ENCODE results near the gene NELL1. TPM values are rescaled to one million over a fixed set of nuclear protein-coding genes. Genes with fewer than 3 reads are reported as not detected.

The NELL1 gene
- total RNA-seq, 3 donors from 2014 or later (not counting 1 experiment from before 2014, with no cell fraction given) = not detected

DNA sequence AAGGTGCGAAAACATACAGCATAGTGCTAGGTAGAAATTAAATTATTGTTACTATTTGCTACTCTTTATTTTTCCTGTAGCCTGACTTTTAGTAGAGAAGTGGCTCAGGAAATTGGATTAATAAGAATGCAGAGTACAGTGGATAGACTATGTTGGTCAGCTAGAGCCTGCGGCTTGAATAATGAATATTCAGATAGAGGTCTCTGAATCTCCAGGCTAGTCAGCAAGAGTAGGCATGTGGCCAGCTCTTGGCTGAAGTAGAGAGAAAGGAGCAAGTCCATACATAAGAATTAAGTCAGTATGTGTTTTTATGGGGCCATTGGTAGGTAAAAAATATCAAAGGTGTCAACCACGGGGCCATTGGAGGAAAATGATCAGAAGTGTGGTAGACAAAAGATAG, 413.5 kb downstream of the NELL1 start:
- DNase-seq = no peak
- H3K36me3 ChIP-seq (ENCODE audit: control insufficient read depth, insufficient read depth, low read length) = no peaks in the 10 kb centered on the region
- no peaks in the 10 kb centered on the region for H3K4me1 ChIP-seq (ENCODE audit: control insufficient read depth, insufficient read depth, low read length)
- H3K9me3 Mint-ChIP-seq = peaks cover 0 to 9% of the 10 kb centered on the region in 2 donors
- WGBS (ENCODE audit: insufficient coverage) = 98% methylated on average over 2 of the region's 3 CpGs
- no peaks in the 10 kb centered on the region for H3K27me3 Mint-ChIP-seq (ENCODE audit: low read depth in 2 of 2)
- H3K36me3 Mint-ChIP-seq = no peaks in the 10 kb centered on the region
- no peak overlapping the region for H3K27ac Mint-ChIP-seq
- no peak overlapping the region for H3K27ac ChIP-seq (ENCODE audit: low read length)
- H3K9me3 ChIP-seq (ENCODE audit: control insufficient read depth, insufficient read depth, low read length) = no peaks in the 10 kb centered on the region
- TF ChIP-seq, protein P1, sequence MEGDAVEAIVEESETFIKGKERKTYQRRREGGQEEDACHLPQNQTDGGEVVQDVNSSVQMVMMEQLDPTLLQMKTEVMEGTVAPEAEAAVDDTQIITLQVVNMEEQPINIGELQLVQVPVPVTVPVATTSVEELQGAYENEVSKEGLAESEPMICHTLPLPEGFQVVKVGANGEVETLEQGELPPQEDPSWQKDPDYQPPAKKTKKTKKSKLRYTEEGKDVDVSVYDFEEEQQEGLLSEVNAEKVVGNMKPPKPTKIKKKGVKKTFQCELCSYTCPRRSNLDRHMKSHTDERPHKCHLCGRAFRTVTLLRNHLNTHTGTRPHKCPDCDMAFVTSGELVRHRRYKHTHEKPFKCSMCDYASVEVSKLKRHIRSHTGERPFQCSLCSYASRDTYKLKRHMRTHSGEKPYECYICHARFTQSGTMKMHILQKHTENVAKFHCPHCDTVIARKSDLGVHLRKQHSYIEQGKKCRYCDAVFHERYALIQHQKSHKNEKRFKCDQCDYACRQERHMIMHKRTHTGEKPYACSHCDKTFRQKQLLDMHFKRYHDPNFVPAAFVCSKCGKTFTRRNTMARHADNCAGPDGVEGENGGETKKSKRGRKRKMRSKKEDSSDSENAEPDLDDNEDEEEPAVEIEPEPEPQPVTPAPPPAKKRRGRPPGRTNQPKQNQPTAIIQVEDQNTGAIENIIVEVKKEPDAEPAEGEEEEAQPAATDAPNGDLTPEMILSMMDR (IDR thresholded peaks at IDR 0.05) = no peak
- no peak overlapping the region for H3K4me3 Mint-ChIP-seq
- no peaks in the 10 kb centered on the region for H3K27me3 ChIP-seq (ENCODE audit: control insufficient read depth, insufficient read depth, low read length)
- H3K4me1 Mint-ChIP-seq = no peaks in the 10 kb centered on the region
- ATAC-seq = no peak
- no peak overlapping the region for H3K4me3 ChIP-seq (ENCODE audit: low read length)
- intact Hi-C loops (cut with micrococcal nuclease) = no loop called here

DNA sequence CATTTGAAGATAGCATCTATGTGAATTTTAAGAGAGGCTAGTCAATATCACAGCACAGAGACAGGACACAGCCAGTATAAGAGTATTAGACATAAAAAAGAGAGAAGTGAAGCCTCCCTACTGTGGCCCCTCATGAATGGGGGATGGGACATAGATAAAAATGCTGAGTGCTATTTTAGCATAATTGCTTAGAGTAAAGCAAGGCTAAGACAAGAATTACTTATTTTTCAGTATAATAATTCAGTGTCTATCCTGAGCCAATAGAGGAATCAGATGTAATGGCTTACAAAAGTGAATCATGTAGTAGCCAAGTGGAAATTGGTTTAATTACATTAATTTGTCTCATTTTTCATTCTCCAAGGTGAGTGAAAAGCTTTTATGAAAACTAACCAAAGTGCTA, 419.5 kb downstream of the NELL1 start:
- TF ChIP-seq, protein P1 (IDR thresholded peaks at IDR 0.05) = no peak
- no peaks in the 10 kb centered on the region for H3K36me3 ChIP-seq (ENCODE audit: control insufficient read depth, insufficient read depth, low read length)
- intact Hi-C loops (cut with micrococcal nuclease) = no loop called here
- Mint-ChIP-seq H3K4me3 (no peak overlapping the region), H3K36me3 (no peaks in the 10 kb centered on the region), H3K9me3 (peaks cover 12 to 22% of the 10 kb centered on the region in 2 donors), H3K27me3 (ENCODE audit: low read depth in 2 of 2) (no peaks in the 10 kb centered on the region), H3K27ac (no peak overlapping the region), H3K4me1 (no peaks in the 10 kb centered on the region)
- no peak overlapping the region for H3K27ac ChIP-seq (ENCODE audit: low read length)
- no peak overlapping the region for H3K4me3 ChIP-seq (ENCODE audit: low read length)
- ATAC-seq (no peak), DNase-seq (no peak)
- H3K4me1 ChIP-seq (ENCODE audit: control insufficient read depth, insufficient read depth, low read length) = no peaks in the 10 kb centered on the region
- H3K27me3 ChIP-seq (ENCODE audit: control insufficient read depth, insufficient read depth, low read length) = no peaks in the 10 kb centered on the region
- no peaks in the 10 kb centered on the region for H3K9me3 ChIP-seq (ENCODE audit: control insufficient read depth, insufficient read depth, low read length)

DNA sequence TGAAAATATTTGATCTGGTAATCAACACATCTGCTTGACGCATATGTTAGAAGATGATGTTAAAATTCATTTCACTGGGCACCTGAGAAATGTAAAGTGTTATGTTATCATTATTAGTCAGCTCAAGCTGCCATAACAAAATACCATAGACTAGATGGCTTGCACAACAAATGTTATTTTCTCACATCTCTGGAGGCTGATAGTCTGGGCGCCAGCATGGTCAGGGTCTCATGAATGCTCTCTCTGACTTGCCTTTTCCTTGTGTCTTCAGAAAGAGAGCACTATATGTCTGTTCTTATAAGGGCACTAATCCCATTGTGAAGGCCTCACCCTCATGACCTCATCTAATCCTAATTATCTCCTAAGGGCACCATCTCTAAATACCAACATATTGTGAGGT, 435.3 kb downstream of the NELL1 start:
- no peak for ATAC-seq
- H3K36me3 Mint-ChIP-seq = no peaks in the 10 kb centered on the region
- no peaks in the 10 kb centered on the region for H3K4me1 Mint-ChIP-seq
- H3K9me3 Mint-ChIP-seq = peaks cover 14 to 16% of the 10 kb centered on the region in 2 donors
- no peak overlapping the region for H3K4me3 Mint-ChIP-seq
- H3K4me1 ChIP-seq (ENCODE audit: control insufficient read depth, insufficient read depth, low read length) = no peaks in the 10 kb centered on the region
- no peak overlapping the region for H3K27ac ChIP-seq (ENCODE audit: low read length)
- TF ChIP-seq, protein P1 (IDR thresholded peaks at IDR 0.05) = no peak
- H3K27me3 ChIP-seq (ENCODE audit: control insufficient read depth, insufficient read depth, low read length) = no peaks in the 10 kb centered on the region
- H3K9me3 ChIP-seq (ENCODE audit: control insufficient read depth, insufficient read depth, low read length) = no peaks in the 10 kb centered on the region
- H3K27me3 Mint-ChIP-seq (ENCODE audit: low read depth in 2 of 2) = no peaks in the 10 kb centered on the region
- no peak overlapping the region for H3K4me3 ChIP-seq (ENCODE audit: low read length)
- WGBS (ENCODE audit: insufficient coverage) = 88% methylated on average over 2 of the region's 2 CpGs
- intact Hi-C loops (cut with micrococcal nuclease) = no loop called here
- no peak overlapping the region for H3K27ac Mint-ChIP-seq
- no peak for DNase-seq
- H3K36me3 ChIP-seq (ENCODE audit: control insufficient read depth, insufficient read depth, low read length) = no peaks in the 10 kb centered on the region

DNA sequence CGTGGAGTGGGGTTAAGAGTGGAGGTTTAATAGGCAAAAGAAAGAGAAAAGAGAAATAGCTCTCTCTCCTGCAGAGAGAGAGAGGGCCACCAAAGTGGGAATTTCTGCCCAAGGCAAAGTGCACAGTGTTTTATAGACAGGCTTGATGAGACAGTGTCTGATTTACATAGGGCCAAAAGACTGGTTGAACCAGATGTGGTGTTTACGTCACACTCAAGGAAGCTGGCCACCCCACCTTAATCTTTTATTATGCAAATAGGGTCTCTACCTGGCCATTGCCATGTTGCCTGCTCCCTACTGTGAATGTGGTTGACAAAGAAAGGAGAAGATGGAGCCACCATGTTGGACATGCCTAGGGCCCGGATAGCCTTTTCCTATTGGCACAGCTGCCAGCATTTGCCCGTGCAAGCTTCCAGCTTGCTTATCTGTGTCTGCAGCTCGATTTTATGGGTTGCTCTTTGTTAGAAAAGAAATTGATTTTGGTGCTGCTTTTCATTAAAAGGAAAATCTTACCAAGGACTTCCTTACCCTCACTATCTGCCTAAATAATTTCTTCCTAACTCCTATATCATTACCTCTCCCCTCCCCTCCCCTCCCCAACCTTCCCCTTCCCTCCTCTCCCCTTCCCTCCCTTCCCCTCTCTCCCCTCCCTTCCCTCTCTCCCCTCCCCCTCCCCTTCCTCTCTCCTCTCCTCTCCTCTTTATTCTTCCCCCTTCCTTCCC, 436.0 kb downstream of the NELL1 start:
- ATAC-seq (no peak), DNase-seq (no peak)
- Mint-ChIP-seq H3K36me3 (no peaks in the 10 kb centered on the region), H3K4me1 (no peaks in the 10 kb centered on the region), H3K9me3 (peaks cover 14% of the 10 kb centered on the region in 2 donors), H3K27me3 (ENCODE audit: low read depth in 2 of 2) (no peaks in the 10 kb centered on the region), H3K4me3 (no peak overlapping the region), H3K27ac (no peak overlapping the region)
- Histone ChIP-seq H3K4me1 (ENCODE audit: control insufficient read depth, insufficient read depth, low read length) (no peaks in the 10 kb centered on the region), H3K36me3 (ENCODE audit: control insufficient read depth, insufficient read depth, low read length) (no peaks in the 10 kb centered on the region), H3K4me3 (ENCODE audit: low read length) (no peak overlapping the region), H3K9me3 (ENCODE audit: control insufficient read depth, insufficient read depth, low read length) (no peaks in the 10 kb centered on the region), H3K27me3 (ENCODE audit: control insufficient read depth, insufficient read depth, low read length) (no peaks in the 10 kb centered on the region), H3K27ac (ENCODE audit: low read length) (no peak overlapping the region)
- intact Hi-C loops (cut with micrococcal nuclease) = no loop called here
- TF ChIP-seq, protein P1 (IDR thresholded peaks at IDR 0.05) = no peak
- WGBS (ENCODE audit: insufficient coverage) = 80% methylated on average over 4 of the region's 5 CpGs

Data from natural killer cell (primary cell).